Measurements from ENCODE around the gene IBA57. TPM values are rescaled to one million over a fixed set of nuclear protein-coding genes. Genes with fewer than 3 reads are reported as not detected.

IBA57 gene
- total and polyA plus RNA-seq, 5 donors, result 4.5 to 12.0 (median 9.9) TPM

DNA sequence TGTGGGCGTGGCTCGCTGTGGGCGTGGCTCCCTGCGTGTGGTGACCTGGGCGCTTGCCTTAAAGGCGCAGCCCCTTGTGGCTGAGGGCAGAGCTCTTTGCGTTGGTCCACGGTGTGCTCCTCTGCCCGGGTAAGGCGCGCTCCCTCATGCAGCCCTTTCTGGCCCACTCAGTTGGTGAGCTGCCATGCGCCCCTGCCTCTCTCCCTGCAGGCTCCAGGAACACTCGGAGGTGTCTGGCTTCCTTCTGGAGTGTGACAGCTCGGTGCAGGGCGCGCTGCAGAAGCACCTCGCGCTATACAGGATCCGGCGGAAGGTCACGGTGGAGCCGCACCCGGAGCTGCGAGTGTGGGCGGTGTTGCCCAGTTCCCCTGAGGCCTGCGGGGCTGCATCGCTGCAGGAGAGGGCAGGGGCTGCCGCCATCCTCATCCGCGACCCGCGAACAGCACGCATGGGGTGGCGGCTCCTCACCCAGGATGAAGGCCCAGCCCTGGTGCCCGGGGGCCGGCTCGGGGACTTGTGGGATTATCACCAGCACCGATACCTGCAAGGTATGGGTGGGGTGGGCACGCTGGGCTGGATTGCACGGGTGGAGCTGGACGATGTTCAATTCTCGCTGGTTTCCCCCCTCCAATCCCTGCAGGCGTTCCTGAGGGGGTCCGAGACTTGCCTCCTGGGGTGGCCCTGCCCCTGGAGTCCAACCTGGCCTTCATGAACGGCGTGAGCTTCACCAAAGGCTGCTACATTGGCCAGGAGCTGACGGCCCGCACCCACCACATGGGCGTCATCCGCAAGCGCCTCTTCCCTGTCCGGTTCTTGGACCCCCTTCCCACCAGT is 9.1 kb downstream of the IBA57 start:
- WGBS, result 93% methylated on average over 52 of the region's 52 CpGs
- ATAC-seq, result peak; percentile 9 to 20
- no peaks in the 10 kb centered on the region for H3K27me3 ChIP-seq (ENCODE audit: control insufficient read depth, insufficient read depth)
- no peak overlapping the region for H3K4me3 ChIP-seq (ENCODE audit: low read length)
- peak in 1 of 3 donors; percentile 29 for DNase-seq
- no peak overlapping the region for H3K27ac ChIP-seq (ENCODE audit: low read length)
- intact Hi-C loops (cut with DNase I), result no loop called here
- no peaks in the 10 kb centered on the region for H3K9me3 ChIP-seq (ENCODE audit: control insufficient read depth, low read length)
- H3K4me1 ChIP-seq (ENCODE audit: control insufficient read depth, insufficient read depth, low read length), result no peaks in the 10 kb centered on the region

DNA sequence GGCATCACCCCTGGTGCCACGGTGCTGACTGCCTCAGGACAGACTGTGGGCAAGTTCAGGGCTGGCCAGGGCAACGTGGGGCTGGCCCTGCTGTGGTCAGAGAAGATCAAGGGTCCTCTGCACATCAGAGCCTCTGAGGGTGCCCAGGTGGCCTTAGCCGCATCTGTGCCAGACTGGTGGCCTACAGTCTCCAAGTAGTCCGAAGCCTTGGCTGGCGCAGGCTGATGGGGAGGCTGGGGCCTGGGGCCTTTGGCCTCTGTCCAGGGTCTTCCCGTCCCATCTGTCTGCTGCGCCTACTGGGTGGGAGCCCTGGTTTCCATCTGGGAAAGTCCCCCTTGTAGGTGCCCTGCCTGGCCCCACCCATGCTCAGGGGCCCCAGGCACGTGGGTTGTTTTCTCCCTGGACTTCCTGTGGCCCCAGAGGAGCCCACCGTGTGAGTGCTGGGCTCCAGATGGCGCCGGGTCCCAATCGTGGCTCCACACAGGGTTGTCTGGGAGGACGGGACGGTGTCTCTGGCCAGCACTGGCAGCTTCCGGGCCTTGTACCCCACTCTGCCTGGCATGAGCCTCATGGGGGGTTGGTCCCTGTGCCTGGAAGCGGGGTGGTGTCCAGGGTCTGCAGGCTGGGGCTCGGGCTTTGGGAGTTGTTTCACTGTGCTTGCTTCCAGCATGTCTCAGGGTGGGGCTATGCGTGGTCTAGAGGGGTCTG is 9.9 kb downstream of the IBA57 start:
- no peak for ATAC-seq
- Histone ChIP-seq H3K4me3 (ENCODE audit: low read length) (no peak overlapping the region), H3K4me1 (ENCODE audit: control insufficient read depth, insufficient read depth, low read length) (no peaks in the 10 kb centered on the region), H3K27me3 (ENCODE audit: control insufficient read depth, insufficient read depth) (no peaks in the 10 kb centered on the region), H3K27ac (ENCODE audit: low read length) (no peak overlapping the region), H3K9me3 (ENCODE audit: control insufficient read depth, low read length) (no peaks in the 10 kb centered on the region)
- DNase-seq, result no peak
- 91% methylated on average over 18 of the region's 18 CpGs for WGBS
- intact Hi-C loops (cut with DNase I), result no loop called here

DNA sequence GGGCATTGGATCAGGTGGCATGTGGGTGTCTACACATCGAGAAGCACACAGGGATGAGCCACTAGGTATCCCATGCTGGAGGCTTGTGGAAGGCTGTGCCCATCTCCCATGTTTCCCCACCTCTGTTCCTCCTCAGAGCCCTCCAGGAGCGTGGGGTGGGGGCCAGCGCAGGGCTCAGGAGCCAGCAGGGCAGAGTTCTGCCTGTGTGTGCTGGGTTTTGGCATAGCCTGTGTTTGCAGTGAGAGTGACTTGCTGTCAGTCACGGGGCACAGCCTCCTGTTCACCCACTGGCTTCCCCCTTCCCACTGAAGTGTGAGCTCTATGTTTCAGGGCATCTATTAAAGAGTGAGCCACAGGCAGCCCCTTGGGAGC is 10.4 kb downstream of the IBA57 start:
- intact Hi-C loops (cut with DNase I), result no loop called here
- ATAC-seq, result no peak

DNA sequence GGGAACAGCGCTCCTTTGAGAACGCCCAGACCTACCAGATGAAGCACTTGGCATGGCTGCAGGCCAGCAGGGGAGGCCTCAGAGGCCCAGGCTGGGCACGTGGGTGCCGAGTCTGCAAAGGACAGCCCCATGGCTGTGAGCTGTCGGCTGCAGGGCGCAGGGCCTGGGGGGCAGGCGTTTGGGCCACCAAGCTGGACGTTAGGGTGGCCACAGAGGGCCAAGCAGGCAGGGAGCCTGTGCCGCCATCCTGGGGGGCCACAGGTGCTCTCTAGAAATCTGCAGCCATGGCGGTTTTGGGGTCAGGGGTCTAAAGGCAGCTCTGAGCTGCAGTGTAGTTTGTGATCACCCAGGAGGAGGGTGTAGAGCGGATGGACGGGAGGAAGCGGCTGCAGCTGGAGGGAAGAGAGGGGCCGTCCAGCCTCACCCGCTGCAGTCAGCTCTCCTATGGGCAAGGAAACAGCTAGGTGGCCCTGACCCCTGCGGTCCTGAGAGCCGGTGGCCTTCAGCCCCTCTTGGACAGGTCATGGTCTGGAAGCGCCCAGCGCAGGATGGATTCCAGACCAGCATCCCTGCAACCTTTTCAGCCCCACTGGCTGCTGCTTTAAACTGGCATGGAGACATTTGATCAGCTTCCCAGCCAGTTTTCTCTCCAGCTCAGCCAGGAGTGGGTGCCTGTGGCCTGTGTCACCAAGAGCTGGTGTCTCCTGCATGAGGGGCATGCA is 11.0 kb downstream of the IBA57 start:
- WGBS, result 90% methylated on average over 19 of the region's 19 CpGs
- H3K27me3 ChIP-seq (ENCODE audit: control insufficient read depth, insufficient read depth), result no peaks in the 10 kb centered on the region
- no peaks in the 10 kb centered on the region for H3K9me3 ChIP-seq (ENCODE audit: control insufficient read depth, low read length)
- H3K4me1 ChIP-seq (ENCODE audit: control insufficient read depth, insufficient read depth, low read length), result no peaks in the 10 kb centered on the region
- no peak overlapping the region for H3K27ac ChIP-seq (ENCODE audit: low read length)
- ATAC-seq (peak in 1 of 2 donors; percentile 38), DNase-seq (no peak)
- no peak overlapping the region for H3K4me3 ChIP-seq (ENCODE audit: low read length)
- intact Hi-C loops (cut with DNase I), result no loop called here

More for the DNA sequence above, 10.4 kb downstream of the IBA57 start:
- Histone ChIP-seq H3K9me3 (ENCODE audit: control insufficient read depth, low read length) (no peaks in the 10 kb centered on the region), H3K4me1 (ENCODE audit: control insufficient read depth, insufficient read depth, low read length) (no peaks in the 10 kb centered on the region), H3K27me3 (ENCODE audit: control insufficient read depth, insufficient read depth) (no peaks in the 10 kb centered on the region), H3K4me3 (ENCODE audit: low read length) (no peak overlapping the region), H3K27ac (ENCODE audit: low read length) (no peak overlapping the region)
- no peak for DNase-seq
- 94% methylated on average over 4 of the region's 4 CpGs for WGBS

DNA sequence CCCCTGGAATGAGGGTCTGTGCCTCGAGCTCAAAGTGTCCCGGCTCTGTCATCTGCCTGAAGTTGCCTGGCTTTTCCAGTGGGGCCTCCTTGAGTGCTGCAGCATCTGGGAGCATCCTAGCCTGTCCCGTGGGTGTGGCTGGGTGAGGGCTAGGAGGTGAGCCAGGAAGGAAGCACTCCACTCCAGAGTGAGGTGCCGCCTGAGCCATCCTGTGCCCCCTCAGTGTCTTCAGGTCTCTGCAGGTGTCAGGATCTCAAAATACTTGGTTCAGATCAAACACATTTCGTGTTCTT is 11.5 kb downstream of the IBA57 start:
- H3K4me3 ChIP-seq (ENCODE audit: low read length), result no peak overlapping the region
- intact Hi-C loops (cut with DNase I), result no loop called here
- H3K9me3 ChIP-seq (ENCODE audit: control insufficient read depth, low read length), result no peaks in the 10 kb centered on the region
- 86% methylated on average over 5 of the region's 5 CpGs for whole genome bisulfite sequencing
- no peaks in the 10 kb centered on the region for H3K27me3 ChIP-seq (ENCODE audit: control insufficient read depth, insufficient read depth)
- no peak overlapping the region for H3K27ac ChIP-seq (ENCODE audit: low read length)
- DNase-seq (no peak), ATAC-seq (no peak)
- no peaks in the 10 kb centered on the region for H3K4me1 ChIP-seq (ENCODE audit: control insufficient read depth, insufficient read depth, low read length)

DNA sequence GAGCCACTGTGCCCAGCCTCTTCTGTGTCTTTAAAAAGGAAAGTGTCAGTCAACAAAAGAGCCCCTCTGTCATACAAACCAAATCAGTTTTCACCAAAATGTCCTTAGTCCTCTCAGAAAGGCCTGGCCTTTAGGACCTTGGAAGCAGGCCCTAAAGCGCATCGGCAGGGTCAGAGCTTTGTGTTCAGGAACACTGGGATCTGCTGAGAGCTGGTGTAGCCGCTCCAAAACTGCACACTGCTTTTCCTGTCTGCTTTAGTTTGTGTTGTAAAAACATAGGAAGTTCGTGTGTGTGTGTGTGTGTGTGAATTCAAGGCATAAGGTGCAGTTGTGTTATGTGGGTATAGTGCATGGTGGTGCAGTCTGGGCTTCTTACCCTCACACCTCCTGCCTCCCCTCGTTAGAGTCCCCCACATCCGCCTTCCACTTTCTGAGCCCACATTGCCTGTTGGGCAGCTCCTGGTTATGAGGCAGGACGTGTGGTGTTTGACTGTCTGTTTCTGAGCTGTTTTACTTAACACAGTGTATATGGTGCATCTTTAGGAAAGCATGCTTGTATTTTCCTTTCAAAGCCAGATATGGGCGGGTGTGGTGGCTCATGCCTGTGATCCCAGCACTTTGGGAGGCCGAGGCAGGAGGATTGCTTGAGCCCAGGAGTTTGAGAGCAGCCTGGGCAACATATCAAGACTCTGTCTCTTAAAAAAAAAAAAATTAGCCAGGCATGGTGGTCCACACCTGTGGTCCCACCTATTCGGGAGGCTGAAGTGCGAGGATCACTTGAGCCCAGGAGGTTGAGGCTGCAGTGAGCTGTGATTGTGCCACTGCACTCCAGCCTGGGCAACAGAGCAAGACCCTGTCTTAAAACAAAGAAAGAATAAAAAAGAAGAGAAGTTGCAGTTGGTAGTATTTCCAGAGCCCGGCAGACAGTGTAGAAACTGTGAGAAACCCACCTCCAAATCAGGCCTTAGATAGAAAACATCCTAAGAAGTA is 12.4 kb downstream of the IBA57 start:
- H3K9me3 ChIP-seq (ENCODE audit: control insufficient read depth, low read length), result no peaks in the 10 kb centered on the region
- intact Hi-C loops (cut with DNase I), result no loop called here
- 86% methylated on average over 12 of the region's 12 CpGs for WGBS
- no peak overlapping the region for H3K27ac ChIP-seq (ENCODE audit: low read length)
- H3K27me3 ChIP-seq (ENCODE audit: control insufficient read depth, insufficient read depth), result no peaks in the 10 kb centered on the region
- ATAC-seq, result no peak
- DNase-seq, result no peak
- H3K4me1 ChIP-seq (ENCODE audit: control insufficient read depth, insufficient read depth, low read length), result no peaks in the 10 kb centered on the region
- H3K4me3 ChIP-seq (ENCODE audit: low read length), result no peak overlapping the region

DNA sequence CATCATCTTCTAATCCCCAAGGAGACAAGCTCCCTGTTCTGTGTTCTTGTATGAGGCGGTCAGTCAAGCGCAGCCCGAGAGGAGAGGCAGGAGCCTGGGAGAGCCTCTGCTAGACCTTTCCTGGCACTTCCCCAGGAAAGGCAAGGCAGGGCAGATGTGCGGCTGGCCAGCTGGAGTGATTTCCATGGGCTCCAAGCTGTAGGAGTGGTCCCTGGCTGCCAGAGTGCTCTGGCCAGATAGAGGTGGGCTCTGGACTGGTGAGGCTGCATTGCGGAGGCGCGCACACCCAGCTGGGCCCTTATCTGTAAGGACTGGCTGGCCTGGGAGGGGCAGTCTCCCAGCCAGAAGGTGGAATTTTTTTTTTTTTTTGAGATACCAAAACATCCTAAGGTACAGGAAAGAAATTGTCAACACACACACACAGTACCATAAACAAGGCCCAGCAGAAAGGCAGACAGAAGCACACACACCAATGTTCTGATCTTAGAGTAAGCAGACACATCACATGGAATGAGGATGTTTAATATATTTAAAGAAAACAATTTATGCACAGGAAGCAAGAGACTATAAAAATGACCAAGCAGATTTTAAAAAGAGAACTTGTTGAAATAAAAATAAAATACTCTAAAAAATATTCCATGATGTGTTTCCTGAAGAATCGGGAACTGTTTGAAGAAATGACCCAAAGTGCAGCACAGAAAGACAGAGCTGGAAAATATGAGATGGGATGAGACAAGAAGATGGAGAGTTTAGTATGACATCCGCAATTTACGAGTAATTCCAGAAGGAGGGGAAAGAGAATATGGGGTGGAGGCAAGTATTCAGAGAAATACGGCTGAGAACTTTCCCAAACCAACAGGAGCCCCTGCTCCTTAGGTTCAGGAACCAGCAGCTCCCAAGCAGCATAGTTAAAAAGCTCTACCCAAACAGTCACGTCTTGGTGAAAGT is 13.4 kb downstream of the IBA57 start:
- DNase-seq (peak in 2 of 3 donors; percentile 36 to 66), ATAC-seq (peak; percentile 44 to 83)
- no peak overlapping the region for H3K4me3 ChIP-seq (ENCODE audit: low read length)
- no peak overlapping the region for H3K27ac ChIP-seq (ENCODE audit: low read length)
- intact Hi-C loops (cut with DNase I), result no loop called here
- WGBS, result 74% methylated on average over 12 of the region's 12 CpGs
- no peaks in the 10 kb centered on the region for H3K27me3 ChIP-seq (ENCODE audit: control insufficient read depth, insufficient read depth)
- H3K9me3 ChIP-seq (ENCODE audit: control insufficient read depth, low read length), result no peaks in the 10 kb centered on the region
- no peaks in the 10 kb centered on the region for H3K4me1 ChIP-seq (ENCODE audit: control insufficient read depth, insufficient read depth, low read length)

DNA sequence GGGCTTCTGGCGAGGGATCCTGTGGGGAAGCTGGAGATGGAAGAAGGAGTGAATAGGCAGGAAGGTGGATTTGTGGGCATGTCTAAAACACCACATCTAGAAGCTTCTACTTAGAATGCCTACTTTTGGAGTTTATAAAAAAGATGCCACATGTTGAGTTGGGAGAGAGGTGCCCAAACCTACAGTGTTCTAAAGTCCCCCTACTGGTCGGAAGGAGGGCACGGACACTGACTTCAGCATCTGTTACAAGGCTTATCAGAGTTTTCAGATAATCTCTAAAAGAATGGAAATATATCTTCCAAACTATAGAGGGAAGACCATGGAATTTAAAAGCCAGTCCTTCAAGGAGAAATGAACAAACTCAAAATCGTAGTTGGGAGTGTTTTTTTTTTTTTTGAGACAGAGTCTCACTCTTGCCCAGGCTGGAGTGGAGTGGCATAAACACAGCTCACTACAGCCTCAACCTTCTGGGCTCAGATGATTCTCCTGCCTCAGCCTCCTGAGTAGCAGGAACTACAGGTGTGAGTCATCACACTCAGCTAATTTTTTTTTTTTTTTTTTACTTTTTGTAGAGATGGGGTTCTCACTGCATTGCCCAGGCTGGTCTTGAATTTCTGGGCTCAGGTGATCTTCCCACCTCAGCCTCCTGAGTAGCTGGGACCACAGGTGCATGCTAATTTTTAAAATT is 14.8 kb downstream of the IBA57 start:
- H3K4me1 ChIP-seq (ENCODE audit: control insufficient read depth, insufficient read depth, low read length), result no peaks in the 10 kb centered on the region
- no peaks in the 10 kb centered on the region for H3K27me3 ChIP-seq (ENCODE audit: control insufficient read depth, insufficient read depth)
- no peak overlapping the region for H3K27ac ChIP-seq (ENCODE audit: low read length)
- no peaks in the 10 kb centered on the region for H3K9me3 ChIP-seq (ENCODE audit: control insufficient read depth, low read length)
- intact Hi-C loops (cut with DNase I), result no loop called here
- H3K4me3 ChIP-seq (ENCODE audit: low read length), result no peak overlapping the region
- WGBS, result 76% methylated on average over 4 of the region's 4 CpGs
- no peak for ATAC-seq
- no peak for DNase-seq

DNA sequence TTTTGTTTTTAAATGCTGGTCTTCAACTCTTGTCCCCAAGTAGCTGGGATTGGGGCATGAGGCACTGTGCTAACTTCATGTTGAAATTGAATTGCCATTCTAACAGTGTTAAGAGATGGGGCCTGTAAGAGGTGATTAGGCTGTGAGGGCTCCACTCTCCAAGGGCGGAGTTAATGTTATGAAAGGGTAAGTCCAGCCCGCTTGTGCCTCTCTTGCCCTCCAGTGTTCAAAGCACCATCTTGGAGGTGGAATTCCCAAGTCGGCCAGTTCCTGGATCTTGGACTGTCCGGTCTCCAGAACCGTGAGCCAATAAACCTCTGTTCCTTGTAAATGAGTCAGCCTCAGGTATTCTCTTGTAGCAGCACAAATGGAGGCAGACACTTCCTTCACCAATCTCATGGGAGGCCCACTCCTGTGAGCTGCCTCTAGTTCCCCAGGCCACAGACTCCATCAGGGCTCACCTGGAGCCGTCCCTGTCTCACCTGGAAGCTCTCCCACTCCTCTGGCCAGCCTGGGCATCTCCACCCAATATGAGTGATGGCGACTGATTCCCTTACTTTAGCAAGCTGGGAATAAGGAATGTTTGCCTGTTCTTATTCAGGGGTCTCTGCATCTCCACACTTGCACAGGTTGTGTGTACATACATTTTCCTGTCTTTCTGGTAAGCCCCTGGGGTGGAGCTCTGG is 15.5 kb downstream of the IBA57 start:
- H3K4me3 ChIP-seq (ENCODE audit: low read length), result no peak overlapping the region
- no peaks in the 10 kb centered on the region for H3K4me1 ChIP-seq (ENCODE audit: control insufficient read depth, insufficient read depth, low read length)
- intact Hi-C loops (cut with DNase I), result no loop called here
- WGBS, result 93% methylated on average over 7 of the region's 7 CpGs
- DNase-seq, result no peak
- ATAC-seq, result no peak
- no peaks in the 10 kb centered on the region for H3K27me3 ChIP-seq (ENCODE audit: control insufficient read depth, insufficient read depth)
- no peaks in the 10 kb centered on the region for H3K9me3 ChIP-seq (ENCODE audit: control insufficient read depth, low read length)
- no peak overlapping the region for H3K27ac ChIP-seq (ENCODE audit: low read length)
